Astrocyte (in vitro differentiated cells and primary cell): ENCODE measurements around the gene UBE2J2. TPM values are rescaled to one million over a fixed set of nuclear protein-coding genes. Genes with fewer than 3 reads are reported as not detected.
A peak's percentile ranks its signal among the peaks of the same experiment; 100 is the strongest.

ENCODE experiments used
- DNase-seq: peaks from one replicate; pipeline ENCODE4 v3.0.0-alpha.2; 2010; ENCODE audit warnings: low read depth
- FAIRE-seq: peaks from 2 replicates; lab custom pipeline; 2011; peaks lifted over from hg19 to GRCh38; lab: Jason Lieb, UNC
- H2AFZ ChIP-seq: 2 replicates; pipeline ENCODE4 v1.6.0; 2012; ENCODE audit warnings: low read depth, low read length, inconsistent platforms
- H3K27ac ChIP-seq: 2 replicates; pipeline ENCODE4 v1.5.1; 2011; ENCODE audit warnings: low read depth, low read length, inconsistent platforms
- H3K27me3 ChIP-seq: 2 replicates; pipeline ENCODE4 v1.6.0; 2011; ENCODE audit warnings: low read length, inconsistent platforms; ENCODE audit not compliant: insufficient read depth
- H3K36me3 ChIP-seq: 2 replicates; pipeline ENCODE4 v1.5.1; 2011; ENCODE audit warnings: low read length, inconsistent platforms; ENCODE audit not compliant: insufficient read depth
- H3K4me1 ChIP-seq: 2 replicates; pipeline ENCODE4 v1.5.1; 2011; ENCODE audit warnings: low read length, inconsistent platforms; ENCODE audit not compliant: insufficient read depth
- H3K4me2 ChIP-seq: 2 replicates; pipeline ENCODE4 v1.6.0; 2012; ENCODE audit warnings: low read length, inconsistent platforms
- H3K4me3 ChIP-seq: 2 replicates; pipeline ENCODE4 v1.5.1; 2011; ENCODE audit warnings: low read depth, mild to moderate bottlenecking, low read length, inconsistent platforms; ENCODE audit not compliant: insufficient read depth
- H3K79me2 ChIP-seq: 2 replicates; pipeline ENCODE4 v1.6.0; 2012; ENCODE audit warnings: mild to moderate bottlenecking, low read length, inconsistent platforms; ENCODE audit not compliant: insufficient read depth
- H3K9ac ChIP-seq: 2 replicates; pipeline ENCODE4 v1.6.0; 2012; ENCODE audit warnings: mild to moderate bottlenecking, low read length, inconsistent platforms
- H3K9me3 ChIP-seq: 2 replicates; pipeline ENCODE4 v1.5.1; 2012; ENCODE audit warnings: low read depth, mild to moderate bottlenecking, low read length, inconsistent platforms; ENCODE audit not compliant: insufficient read depth
- H4K20me1 ChIP-seq: 2 replicates; pipeline ENCODE4 v1.6.0; 2012; ENCODE audit warnings: low read length, inconsistent platforms; ENCODE audit not compliant: insufficient read depth
- H3K27ac Mint-ChIP-seq: one replicate; pipeline ENCODE4 v1.8.0; 2021; ENCODE audit warnings: mild to moderate bottlenecking, mixed read lengths; ENCODE audit not compliant: unreplicated experiment
- H3K27me3 Mint-ChIP-seq: one replicate; pipeline ENCODE4 v1.8.0; 2021; ENCODE audit warnings: low read depth, mixed read lengths; ENCODE audit not compliant: unreplicated experiment
- H3K36me3 Mint-ChIP-seq: one replicate; pipeline ENCODE4 v1.8.0; 2021; ENCODE audit warnings: low read depth, mixed read lengths; ENCODE audit not compliant: unreplicated experiment
- H3K4me1 Mint-ChIP-seq: one replicate; pipeline ENCODE4 v1.8.0; 2021; ENCODE audit warnings: low read depth, mixed read lengths; ENCODE audit not compliant: unreplicated experiment
- H3K4me3 Mint-ChIP-seq: one replicate; pipeline ENCODE4 v1.8.0; 2021; ENCODE audit warnings: mild to moderate bottlenecking, moderate library complexity, mixed read lengths; ENCODE audit not compliant: unreplicated experiment
- H3K9me3 Mint-ChIP-seq: one replicate; pipeline ENCODE4 v1.8.0; 2021; ENCODE audit warnings: mild to moderate bottlenecking, mixed read lengths; ENCODE audit not compliant: unreplicated experiment
- CTCF ChIP-seq: IDR thresholded peaks from 2 replicates; pipeline ENCODE4 v1.5.1; 2011; ENCODE audit warnings: low read depth, mild to moderate bottlenecking, inconsistent platforms, low read length, moderate library complexity; ENCODE audit not compliant: insufficient read depth
- EZH2 ChIP-seq: IDR thresholded peaks from 2 replicates; pipeline ENCODE4 v1.6.1; 2012; ENCODE audit warnings: mild to moderate bottlenecking, low read length, inconsistent platforms; ENCODE audit not compliant: insufficient read depth
- total RNA-seq: library from RNA; stranded (reverse); gene quantifications from 2 replicates; pipeline ENCODE4 v1.2.1, GENCODE V29; 2021

Gene UBE2J2
- total RNA-seq, 1 donor from 2014 or later, result 67.4 TPM

- Histone ChIP-seq H3K27ac (peak overlapping the region; percentile 97), H3K4me3 (no peak overlapping the region), H3K4me1 (peaks cover 20% of the 10 kb centered on the region), H3K4me2 (peak overlapping the region; percentile 16), H4K20me1 (peaks cover 38% of the 10 kb centered on the region), H3K27me3 (no peaks in the 10 kb centered on the region), H3K9me3 (no peaks in the 10 kb centered on the region), H2AFZ (no peak overlapping the region), H3K9ac (peak overlapping the region; percentile 56), H3K79me2 (peaks cover 72% of the 10 kb centered on the region), H3K36me3 (peaks cover 15% of the 10 kb centered on the region)
- TF ChIP-seq CTCF (no peak), EZH2 (no peak)
- no peaks in the 10 kb centered on the region for H3K27me3 Mint-ChIP-seq
- DNase-seq, result no peak
- H3K9me3 Mint-ChIP-seq, result no peaks in the 10 kb centered on the region
- H3K4me1 Mint-ChIP-seq, result peaks cover 25% of the 10 kb centered on the region
- FAIRE-seq, result no peak
- H3K4me3 Mint-ChIP-seq, result peak overlapping the region; percentile 58
- H3K27ac Mint-ChIP-seq, result peak overlapping the region; percentile 98
- peaks cover 15% of the 10 kb centered on the region for H3K36me3 Mint-ChIP-seq
Measured at GRCh38 chr1:1264026-1264425, 9.6 kb downstream of the UBE2J2 start.

- H3K36me3 Mint-ChIP-seq, result peaks cover 13% of the 10 kb centered on the region
- no peak for FAIRE-seq
- no peaks in the 10 kb centered on the region for H3K27me3 Mint-ChIP-seq
- no peak for TF ChIP-seq EZH2
- TF ChIP-seq CTCF, result no peak
- Histone ChIP-seq H3K79me2 (peaks cover 70% of the 10 kb centered on the region), H3K36me3 (peaks cover 15% of the 10 kb centered on the region), H3K9me3 (no peaks in the 10 kb centered on the region), H3K4me2 (no peak overlapping the region), H3K9ac (no peak overlapping the region), H3K27ac (no peak overlapping the region), H3K4me1 (peaks cover 20% of the 10 kb centered on the region), H3K27me3 (no peaks in the 10 kb centered on the region), H4K20me1 (peaks cover 38% of the 10 kb centered on the region), H3K4me3 (no peak overlapping the region), H2AFZ (no peak overlapping the region)
- H3K4me3 Mint-ChIP-seq, result no peak overlapping the region
- no peak overlapping the region for H3K27ac Mint-ChIP-seq
- no peaks in the 10 kb centered on the region for H3K9me3 Mint-ChIP-seq
- no peak for DNase-seq
- peaks cover 25% of the 10 kb centered on the region for H3K4me1 Mint-ChIP-seq
Measured at GRCh38 chr1:1262758-1263157, 10.9 kb downstream of the UBE2J2 start.

DNA sequence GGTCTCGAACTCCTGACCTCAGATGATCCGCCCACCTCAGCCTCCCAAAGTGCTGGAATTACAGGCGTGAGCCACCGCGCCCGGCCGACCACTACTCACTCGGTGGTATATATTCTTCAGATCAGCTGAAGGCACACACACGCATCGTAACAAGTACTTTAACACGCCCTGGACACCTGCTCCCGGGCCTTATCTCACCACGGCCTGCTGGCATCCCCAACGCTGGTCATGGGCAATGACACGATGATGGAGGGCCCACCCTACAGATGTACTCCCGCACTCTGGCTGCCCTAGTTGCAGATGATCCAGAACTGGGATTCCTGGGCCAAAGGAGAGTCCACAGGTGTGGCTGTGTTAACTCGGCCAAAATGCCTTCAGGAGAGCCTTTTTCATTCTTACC is 11.6 kb downstream of the UBE2J2 start:
- no peak for FAIRE-seq
- Histone ChIP-seq H3K4me2 (no peak overlapping the region), H3K4me1 (peaks cover 20% of the 10 kb centered on the region), H3K36me3 (peaks cover 15% of the 10 kb centered on the region), H3K27ac (no peak overlapping the region), H2AFZ (no peak overlapping the region), H3K4me3 (no peak overlapping the region), H3K9me3 (no peaks in the 10 kb centered on the region), H3K27me3 (no peaks in the 10 kb centered on the region), H3K79me2 (peaks cover 67% of the 10 kb centered on the region), H3K9ac (no peak overlapping the region), H4K20me1 (peaks cover 37% of the 10 kb centered on the region)
- Mint-ChIP-seq H3K27me3 (no peaks in the 10 kb centered on the region), H3K27ac (no peak overlapping the region), H3K9me3 (no peaks in the 10 kb centered on the region), H3K4me3 (no peak overlapping the region), H3K4me1 (peaks cover 25% of the 10 kb centered on the region), H3K36me3 (peaks cover 13% of the 10 kb centered on the region)
- TF ChIP-seq EZH2 (no peak), CTCF (no peak)
- DNase-seq, result no peak
